GM21447 (cell line): ENCODE results near the gene G6PD.
"Not testable (repeated sequence)": the region's sequence is repeated elsewhere in the genome, so short reads cannot be mapped to it uniquely, and the experiment has no call there.

Source experiments
- ATAC-seq: cut with Tn5 transposase; IDR thresholded peaks from one replicate; pipeline ENCODE4 v1.9.1; 2021; ENCODE audit not compliant: unreplicated experiment

The G6PD gene

GRCh38 chrX:154546354-154547244, at the start of gene G6PD:
Gene G6PD, minus strand, starts transcription at chrX:154546846. Its CDS starts 691 bp downstream, at chrX:154546155.
- ATAC-seq = peak; percentile 40

DNA sequence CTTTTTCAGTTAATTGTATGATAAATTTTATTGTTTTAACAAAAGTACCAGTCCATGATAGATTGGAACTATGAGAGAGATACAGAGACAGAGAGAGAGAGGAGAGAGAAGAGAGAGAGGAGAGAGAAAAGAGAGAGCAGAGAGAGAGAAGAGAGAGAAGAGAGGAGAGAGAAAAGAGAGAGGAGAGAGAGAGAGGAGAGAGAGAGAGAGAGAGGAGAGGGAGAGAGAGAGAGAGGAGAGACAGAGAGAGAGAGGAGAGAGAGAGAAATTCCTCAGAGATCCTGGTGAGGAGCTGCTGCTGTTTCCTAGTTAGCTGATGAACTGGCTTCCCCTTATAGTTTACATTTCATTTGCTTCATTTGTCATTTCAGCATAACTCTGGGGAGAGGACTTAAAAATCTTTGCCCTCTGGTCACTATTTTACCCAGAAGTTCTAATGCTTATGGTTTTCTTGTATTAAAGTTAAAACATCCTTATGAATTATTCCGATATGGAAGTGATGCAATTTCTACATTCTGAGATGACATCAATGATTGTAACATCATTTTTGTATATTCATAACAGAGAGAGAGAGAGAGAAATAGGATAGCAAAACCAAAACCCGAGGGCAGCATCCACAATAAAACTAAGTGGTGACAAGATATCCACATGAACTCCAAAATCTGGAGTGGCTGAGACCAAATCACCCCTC, 49.1 kb upstream of the G6PD start:
- no peak for ATAC-seq

DNA sequence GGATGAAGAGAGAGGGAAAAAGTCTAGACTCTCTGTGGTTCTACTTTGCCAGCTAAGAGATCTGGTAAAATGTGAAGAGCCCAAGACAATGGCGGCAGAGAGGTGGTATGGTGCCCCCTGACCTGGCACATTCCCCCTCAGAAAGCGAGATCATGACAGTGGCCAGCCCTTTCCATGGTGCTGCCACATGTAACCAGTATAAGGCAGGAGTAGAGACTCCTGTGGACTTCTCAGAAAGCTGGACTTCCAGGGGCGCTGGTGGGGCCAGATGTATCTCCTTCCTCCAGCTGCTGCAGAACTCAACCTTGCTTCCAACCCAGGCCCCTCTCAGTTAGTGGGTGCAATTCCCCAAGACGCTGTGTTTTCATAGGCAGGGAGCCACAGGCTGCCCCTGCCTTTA, 47.8 kb upstream of the G6PD start:
- no peak for ATAC-seq

DNA sequence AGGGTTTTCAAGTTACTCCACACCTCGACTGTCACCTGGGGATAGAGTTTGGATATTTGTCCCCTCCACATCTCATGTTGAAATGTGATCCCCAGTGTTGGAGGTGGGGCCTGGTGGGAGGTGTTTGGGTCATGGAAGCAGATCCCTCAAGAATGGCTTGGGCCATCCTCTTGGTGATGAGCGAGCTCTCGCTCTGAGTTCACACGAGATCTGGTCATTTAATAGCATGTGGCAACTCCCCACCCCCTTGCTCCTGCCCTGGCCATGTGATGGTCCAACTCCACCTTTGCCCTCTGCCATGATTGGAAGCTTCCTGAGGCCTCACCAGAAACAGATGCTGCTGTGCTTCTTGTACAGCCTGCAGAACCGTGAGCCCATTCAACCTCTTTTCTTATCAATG, 46.6 kb upstream of the G6PD start:
- no peak for ATAC-seq

DNA sequence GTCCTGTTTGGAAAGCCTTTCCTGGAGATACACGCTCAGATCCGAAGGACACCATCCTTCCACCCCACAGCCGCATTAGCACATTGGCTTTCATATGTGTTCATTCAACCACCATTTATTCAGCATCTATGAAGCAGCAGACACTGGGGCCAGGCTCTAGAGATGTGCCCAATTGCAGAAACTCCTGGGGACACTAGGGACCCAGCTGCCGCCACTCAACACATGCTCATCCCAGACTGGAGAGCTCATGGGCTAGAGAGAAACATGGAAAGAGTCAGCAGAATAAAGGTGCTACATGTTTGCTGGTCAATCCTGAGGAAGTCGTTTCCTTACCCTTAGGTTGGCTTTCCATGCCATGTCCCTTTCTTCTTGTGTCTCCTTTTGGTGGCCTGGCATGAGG, 45.9 kb upstream of the G6PD start:
- ATAC-seq = no peak

- ATAC-seq = not testable (repeated sequence)
Observed at GRCh38 chrX:154590415-154590814, 43.8 kb upstream of the G6PD start.

- ATAC-seq = not testable (repeated sequence)
Observed at GRCh38 chrX:154584585-154585183, 38.0 kb upstream of the G6PD start, which contains the start of gene CTAG1A. Gene CTAG1A, plus strand, starts transcription at chrX:154585133. Its CDS starts 74 bp downstream, at chrX:154585207.

DNA sequence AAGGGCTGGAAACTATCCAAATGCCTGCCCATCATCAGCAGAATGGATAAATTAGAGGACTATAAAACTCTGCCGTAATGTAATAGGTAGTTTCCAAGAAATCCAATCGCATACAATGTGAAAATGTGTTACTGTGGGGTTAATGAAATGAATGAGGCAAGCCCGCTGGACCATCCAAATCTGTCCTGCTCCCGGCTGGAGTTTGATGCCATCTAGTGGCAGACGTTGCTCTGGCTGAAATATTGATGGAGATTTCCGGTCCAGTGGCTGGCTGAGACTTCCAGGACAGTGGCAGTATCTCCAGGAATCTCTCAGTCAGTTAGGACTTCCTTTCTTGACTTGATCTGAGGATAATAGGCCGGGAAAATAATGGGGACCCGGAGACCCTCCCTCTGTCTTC, 36.3 kb upstream of the G6PD start:
- ATAC-seq = not testable (repeated sequence)

DNA sequence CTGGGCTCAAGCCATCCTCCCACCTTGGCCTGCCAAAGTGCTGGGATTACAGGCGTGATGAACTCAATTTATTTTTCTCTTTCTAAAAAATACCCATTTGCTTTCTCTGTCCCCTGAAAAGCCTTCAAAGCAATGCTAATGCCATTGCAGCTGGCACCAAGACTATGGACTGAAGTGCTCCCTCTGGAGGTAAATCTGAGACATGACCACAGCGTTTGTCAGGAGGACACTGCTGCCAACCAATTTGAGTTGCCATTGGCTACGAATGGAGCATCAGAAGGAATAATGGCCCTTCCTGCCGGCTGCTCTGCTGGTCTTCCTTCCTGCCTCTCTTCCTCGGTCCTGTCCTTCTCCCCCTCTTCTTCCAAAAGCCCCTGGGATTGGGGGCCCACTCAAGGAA, 28.4 kb upstream of the G6PD start:
- ATAC-seq = not testable (repeated sequence)

DNA sequence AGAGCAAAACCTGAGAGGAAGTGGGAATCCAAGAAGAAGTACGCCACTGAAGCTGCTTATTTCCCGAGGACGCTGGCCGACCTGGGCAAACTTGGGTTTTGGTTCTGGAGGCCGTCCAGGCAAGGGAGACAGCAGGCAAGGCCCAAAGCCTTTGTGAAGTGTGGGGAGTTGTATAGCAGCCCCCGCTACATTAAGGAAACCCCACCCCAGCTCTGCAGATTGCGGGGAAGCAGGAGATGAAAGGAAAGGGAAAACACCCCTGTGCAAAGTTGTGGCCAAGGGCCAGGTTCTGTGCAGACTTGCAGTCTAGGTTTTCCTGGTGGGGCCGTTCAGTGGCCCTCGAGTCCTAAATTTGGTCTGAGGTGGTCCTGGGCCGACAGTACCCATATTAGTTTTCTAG, 26.4 kb upstream of the G6PD start:
- not testable (repeated sequence) for ATAC-seq

DNA sequence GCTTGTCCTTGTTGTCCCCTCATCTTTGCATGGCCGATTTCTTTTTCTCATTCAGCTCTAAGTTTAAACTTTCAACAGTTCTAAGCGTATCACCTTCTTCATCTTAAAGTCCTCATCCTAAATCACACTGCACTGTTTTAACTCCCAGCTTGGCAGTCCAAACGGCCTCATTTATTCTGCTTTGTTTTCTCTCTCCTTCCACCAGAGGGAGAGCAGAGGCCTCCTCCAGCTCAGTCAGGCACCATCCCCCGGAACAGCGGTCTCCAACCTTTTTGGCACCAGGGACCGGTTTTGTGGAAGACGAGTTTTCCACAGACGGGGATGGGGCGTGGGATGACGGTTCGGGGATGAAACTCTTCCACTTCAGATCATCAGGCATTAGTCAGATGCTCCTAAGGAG, 23.7 kb upstream of the G6PD start:
- not testable (repeated sequence) for ATAC-seq

DNA sequence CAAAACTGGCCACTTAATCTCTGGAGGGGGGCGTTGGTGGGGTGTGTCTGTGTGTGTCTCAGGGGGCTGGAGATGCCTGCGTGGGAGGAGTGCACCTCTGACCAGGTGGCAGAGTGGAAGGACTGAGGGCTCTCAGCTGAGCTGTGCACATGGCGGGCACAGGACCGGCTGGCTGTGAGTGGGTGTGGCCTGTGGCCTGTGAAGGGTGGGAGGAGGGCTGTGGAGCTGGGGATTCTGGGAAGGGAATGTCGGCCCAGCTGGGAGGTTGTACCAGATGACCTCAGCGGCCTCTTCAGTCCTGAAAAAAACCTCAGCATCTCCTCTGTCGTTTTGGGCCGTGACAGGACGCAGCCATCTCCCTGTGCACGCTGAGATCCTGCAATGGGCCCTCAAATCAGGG, 15.6 kb upstream of the G6PD start:
- not testable (repeated sequence) for ATAC-seq

- not testable (repeated sequence) for ATAC-seq
Observed at GRCh38 chrX:154560326-154560725, 13.7 kb upstream of the G6PD start.

DNA sequence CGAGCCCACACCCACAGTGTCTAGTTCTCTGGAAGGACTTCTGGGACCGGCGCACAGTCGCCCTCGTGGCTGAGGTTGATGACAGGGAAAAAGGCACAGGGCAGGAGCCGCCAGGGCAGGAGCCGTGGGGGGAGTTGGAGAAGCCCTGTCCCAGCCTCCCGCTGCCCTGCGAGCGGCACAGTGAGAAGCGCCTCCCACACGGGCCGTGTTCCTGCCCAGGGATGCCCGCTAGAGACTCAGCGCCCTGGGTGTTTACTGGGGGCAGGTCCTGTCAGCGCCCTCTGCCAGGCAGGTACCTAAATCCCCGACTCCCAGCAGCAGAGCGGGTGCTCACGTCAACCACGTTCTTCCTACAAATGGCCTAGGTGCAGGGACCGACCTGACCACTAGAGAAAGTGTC, 12.2 kb upstream of the G6PD start:
- not testable (repeated sequence) for ATAC-seq

- not testable (repeated sequence) for ATAC-seq
Observed at GRCh38 chrX:154558060-154558690, 11.5 kb upstream of the G6PD start.

DNA sequence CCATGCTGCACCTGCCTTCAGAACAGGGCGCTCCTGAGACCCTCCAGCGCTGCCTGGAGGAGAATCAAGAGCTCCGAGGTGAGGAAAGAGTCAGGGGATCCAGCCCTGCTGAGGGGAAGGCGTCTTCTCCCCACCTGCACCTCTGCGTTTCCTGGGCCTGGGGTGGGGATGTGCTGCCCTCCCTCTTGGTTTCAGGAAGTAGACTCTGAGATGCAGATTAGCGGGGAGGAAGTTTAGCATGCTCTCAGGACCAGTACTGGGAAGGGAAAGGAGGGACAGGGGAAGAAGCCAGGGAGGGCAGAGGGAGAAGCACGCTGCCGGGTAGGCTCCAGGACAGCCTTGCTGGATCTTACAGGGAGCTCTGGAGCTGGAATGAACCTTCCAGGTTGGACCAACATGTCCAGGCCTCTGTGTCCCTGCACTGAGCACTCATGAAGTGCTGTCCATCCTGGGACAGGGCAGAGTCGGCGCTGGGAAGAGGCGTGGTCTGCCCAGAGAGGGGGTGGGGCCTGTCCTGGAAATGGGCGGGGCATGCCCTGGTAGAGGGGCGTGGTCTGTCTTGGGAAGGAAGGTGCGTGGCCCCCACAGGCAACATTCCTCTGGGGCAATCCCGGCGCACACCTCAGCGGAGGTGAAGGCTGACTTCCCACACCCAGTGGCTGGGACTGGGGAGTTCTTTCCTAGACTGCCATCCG, 5.6 kb upstream of the G6PD start:
- ATAC-seq = not testable (repeated sequence)

DNA sequence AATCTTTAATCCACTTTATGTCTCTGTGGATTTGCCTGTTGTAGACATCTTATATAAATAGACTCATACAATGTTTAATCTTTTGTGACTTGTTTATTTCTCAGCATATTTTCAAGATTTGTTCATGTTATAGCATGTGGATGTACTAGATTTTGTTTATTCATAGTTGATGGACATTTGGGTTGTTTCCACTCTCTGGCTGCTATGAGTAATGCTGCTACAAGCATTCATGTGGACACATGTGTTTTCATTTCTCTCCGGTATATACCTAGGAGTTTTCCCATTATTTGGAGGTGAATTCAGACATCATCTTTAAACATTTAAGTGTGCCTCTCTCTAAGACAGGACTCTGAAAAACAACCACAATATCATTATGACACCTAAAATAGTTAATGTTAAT, 3.1 kb upstream of the G6PD start:
- ATAC-seq = no peak

- no peak for ATAC-seq
Observed at GRCh38 chrX:154548028-154548316, 1.3 kb upstream of the G6PD start.

- ATAC-seq = peak; percentile 80
Observed at GRCh38 chrX:154547245-154548027, 790 bp upstream of the G6PD start, which contains the start of gene IKBKG. Gene IKBKG, plus strand, starts transcription at chrX:154547620. Its CDS starts 4,383 bp downstream, at chrX:154552003.
